H1 (cell line): ENCODE results near the gene PRPS1. TPM values are rescaled to one million over a fixed set of nuclear protein-coding genes. Genes with fewer than 3 reads are reported as not detected.

ENCODE experiments used
- CTCF ChIA-PET: fragments of 300-600 bp; sonication (Branson Sonifier 250); formaldehyde crosslinking; loops from one replicate; lab custom pipeline; 2021; ENCODE audit not compliant: partially characterized antibody; lab: Charles Lee
- POLR2A ChIA-PET: fragments of 300-600 bp; sonication (Branson Sonifier 250); formaldehyde crosslinking; loops from one replicate; lab custom pipeline; 2021; ENCODE audit warnings: inconsistent platforms; ENCODE audit not compliant: partially characterized antibody; lab: Charles Lee
- DNase-seq, 2 experiments: peaks; one replicate each; pipeline versions ENCODE4 v3.0.0 to v3.0.0-alpha.2; 2010 to 2022; ENCODE audit warnings: low spot score in 2 of 2, low read depth in 1 of 2, mixed read lengths in 1 of 2
- FAIRE-seq: peaks from 2 replicates; lab custom pipeline; 2011; peaks lifted over from hg19 to GRCh38; lab: Jason Lieb, UNC
- H2AFZ ChIP-seq: 2 replicates; pipeline ENCODE4 v1.8.1; 2012; ENCODE audit warnings: low read length, inconsistent platforms
- H2AK5ac ChIP-seq: 2 replicates; pipeline ENCODE4 v1.6.1; 2013; ENCODE audit warnings: low read depth, low read length
- H2BK120ac ChIP-seq: replicated peaks from 2 replicates; pipeline ENCODE3; 2013; ENCODE audit warnings: low read depth, low read length, inconsistent platforms
- H2BK12ac ChIP-seq: 2 replicates; pipeline ENCODE4 v1.6.1; 2013; ENCODE audit warnings: low read depth, low read length
- H2BK15ac ChIP-seq: 2 replicates; pipeline ENCODE4 v1.6.1; 2013; ENCODE audit warnings: low read length
- H2BK20ac ChIP-seq: 2 replicates; pipeline ENCODE4 v1.6.1; 2013; ENCODE audit warnings: low read length
- H2BK5ac ChIP-seq: 2 replicates; pipeline ENCODE4 v1.6.1; 2013; ENCODE audit warnings: low read depth, low read length
- H3K14ac ChIP-seq: 2 replicates; pipeline ENCODE4 v1.6.1; 2013; ENCODE audit warnings: inconsistent platforms; ENCODE audit not compliant: insufficient read length
- H3K18ac ChIP-seq: 2 replicates; pipeline ENCODE4 v1.6.1; 2013; ENCODE audit warnings: low read length; ENCODE audit errors: extremely low read depth
- H3K23ac ChIP-seq: 2 replicates; pipeline ENCODE4 v1.6.1; 2013; ENCODE audit warnings: inconsistent platforms; ENCODE audit not compliant: insufficient read length
- H3K23me2 ChIP-seq: 2 replicates; pipeline ENCODE4 v1.6.1; 2013; ENCODE audit warnings: low read depth, low read length
- H3K27ac ChIP-seq: 2 replicates; pipeline ENCODE4 v1.6.1; 2011; ENCODE audit warnings: low read depth, low read length, inconsistent platforms
- H3K27me3 ChIP-seq, 4 experiments: replicated peaks in 1 of 4; 1 replicate in 1 of 4; 2 replicates in 3 of 4; pipeline versions ENCODE4 v1.6.1 to v1.8.1; 2011 to 2013; ENCODE audit warnings: low read length in 3 of 4, mild to moderate bottlenecking in 3 of 4, inconsistent platforms in 2 of 4, mixed read lengths in 2 of 4, moderate library complexity in 1 of 4; ENCODE audit not compliant: control insufficient read depth in 3 of 4, insufficient read depth in 3 of 4; ENCODE audit errors: extremely low read depth in 1 of 4
- H3K36me3 ChIP-seq, 4 experiments: 2 replicates each; pipeline versions ENCODE4 v1.6.1 to v1.8.1; 2011 to 2013; ENCODE audit warnings: mild to moderate bottlenecking in 4 of 4, low read length in 3 of 4, moderate library complexity in 2 of 4, control low read depth in 1 of 4, inconsistent platforms in 1 of 4; ENCODE audit not compliant: insufficient read depth in 4 of 4, control insufficient read depth in 2 of 4
- H3K4ac ChIP-seq: replicated peaks from 2 replicates; pipeline ENCODE3; 2013; ENCODE audit warnings: low read length, low read depth, mixed read lengths, inconsistent platforms; ENCODE audit not compliant: insufficient read length
- H3K4me1 ChIP-seq, 4 experiments: replicated peaks in 1 of 4; 1 replicate in 1 of 4; 2 replicates in 3 of 4; pipeline versions ENCODE4 v1.6.1 to v1.8.1; 2011 to 2013; ENCODE audit warnings: low read length in 3 of 4, inconsistent platforms in 2 of 4, mixed read lengths in 1 of 4; ENCODE audit not compliant: insufficient read depth in 4 of 4, control insufficient read depth in 3 of 4
- H3K4me2 ChIP-seq, 2 experiments: 2 replicates each; pipeline versions ENCODE4 v1.6.1 to v1.8.1; 2011 to 2013; ENCODE audit warnings: low read depth in 2 of 2, low read length in 2 of 2, control low read depth in 1 of 2, inconsistent platforms in 1 of 2, mild to moderate bottlenecking in 1 of 2; ENCODE audit not compliant: insufficient read depth in 1 of 2
- H3K4me3 ChIP-seq, 4 experiments: fragments of 200-600, 300-600 bp in 1 of 4; sonication (generic), shearing (Covaris generic), sonication (Bioruptor Twin) in 1 of 4; 2 replicates each; pipeline versions ENCODE4 v1.5.1 to v1.8.1; 2011 to 2016; ENCODE audit warnings: low read length in 4 of 4, low read depth in 3 of 4, control low read depth in 2 of 4, inconsistent platforms in 2 of 4, mild to moderate bottlenecking in 2 of 4, mixed read lengths in 1 of 4, moderate library complexity in 1 of 4; ENCODE audit not compliant: insufficient read depth in 2 of 4; ENCODE audit errors: extremely low read depth in 1 of 4
- H3K56ac ChIP-seq: replicated peaks from 2 replicates; pipeline ENCODE3; 2013; ENCODE audit warnings: low read depth, mild to moderate bottlenecking, mixed read lengths, low read length, inconsistent platforms; ENCODE audit not compliant: insufficient read length
- H3K79me1 ChIP-seq: 2 replicates; pipeline ENCODE4 v1.6.1; 2013; ENCODE audit warnings: low read depth, low read length, control low read depth
- H3K79me2 ChIP-seq, 2 experiments: 2 replicates each; pipeline versions ENCODE4 v1.6.1 to v1.8.1; 2012 to 2013; ENCODE audit warnings: low read length in 2 of 2, mild to moderate bottlenecking in 2 of 2, inconsistent platforms in 1 of 2; ENCODE audit not compliant: insufficient read depth in 2 of 2, control insufficient read depth in 1 of 2
- H3K9ac ChIP-seq, 4 experiments: replicated peaks in 1 of 4; 1 replicate in 1 of 4; 2 replicates in 3 of 4; pipeline versions ENCODE4 v1.6.1 to v1.8.1; 2011 to 2013; ENCODE audit warnings: low read depth in 3 of 4, low read length in 3 of 4, control low read depth in 2 of 4, mild to moderate bottlenecking in 2 of 4, moderate library complexity in 2 of 4, inconsistent platforms in 1 of 4; ENCODE audit errors: extremely low read depth in 1 of 4
- H3K9me3 ChIP-seq, 2 experiments: 2 replicates each; pipeline versions ENCODE4 v1.6.1 to v1.8.1; 2012 to 2013; ENCODE audit warnings: mild to moderate bottlenecking in 2 of 2, moderate library complexity in 2 of 2, control low read depth in 1 of 2, inconsistent platforms in 1 of 2, low read depth in 1 of 2, low read length in 1 of 2, mixed read lengths in 1 of 2; ENCODE audit not compliant: insufficient read depth in 2 of 2
- H4K20me1 ChIP-seq, 2 experiments: replicated peaks in 1 of 2; 2 replicates each; pipeline versions ENCODE3 to v1.8.1; 2011 to 2013; ENCODE audit warnings: inconsistent platforms in 2 of 2, low read length in 2 of 2, mild to moderate bottlenecking in 1 of 2; ENCODE audit not compliant: insufficient read depth in 2 of 2, control insufficient read depth in 1 of 2
- H4K5ac ChIP-seq: 2 replicates; pipeline ENCODE4 v1.6.1; 2013; ENCODE audit warnings: low read length, low read depth, mixed read lengths, inconsistent platforms; ENCODE audit not compliant: insufficient read length
- H4K8ac ChIP-seq: 2 replicates; pipeline ENCODE4 v1.8.0; 2013; ENCODE audit warnings: mild to moderate bottlenecking, moderate library complexity, low read length, inconsistent platforms; ENCODE audit not compliant: insufficient read depth; ENCODE audit errors: extremely low read depth
- H4K91ac ChIP-seq: replicated peaks from 2 replicates; pipeline ENCODE3; 2013; ENCODE audit warnings: low read length, mixed read lengths, inconsistent platforms; ENCODE audit not compliant: insufficient read length
- GTF2F1 ChIP-seq: IDR thresholded peaks from 2 replicates; pipeline ENCODE4 v1.6.1; 2012; ENCODE audit warnings: low read depth, low read length, improper control_type of control experiment, borderline replicate concordance
- MAX ChIP-seq: IDR thresholded peaks from 2 replicates; pipeline ENCODE4 v1.6.1; 2012; ENCODE audit warnings: inconsistent platforms
- WGBS, 2 experiments: shearing (Covaris generic) in 1 of 2; methylation state at CpG; one replicate each; pipeline versions ENCODE4 v1.1.6 to v1.1.7; 2013 to 2015; ENCODE audit warnings: low lambda C conversion rate in 2 of 2, mixed read lengths in 2 of 2, inconsistent platforms in 1 of 2, low coverage in 1 of 2, missing lambda C conversion rate in 1 of 2; ENCODE audit not compliant: insufficient replicate concordance in 2 of 2, insufficient coverage in 1 of 2, insufficient read length in 1 of 2; ENCODE audit errors: extremely low coverage in 1 of 2, missing lambda C conversion rate in 1 of 2; 5-methylcytosine and 5-hydroxymethylcytosine counted together
- polyA plus RNA-seq, 7 experiments: library from polyadenylated mRNA; depleted of rRNA in 3 of 7; stranded (reverse) in 5 of 7; unstranded in 2 of 7; fragments of >200 nt in 5 of 7; fragments of 200-250 nt in 2 of 7; gene quantifications; 1 replicate in 5 of 7; 2 replicates in 1 of 7; 4 replicates in 1 of 7; pipeline versions ENCODE4 v1.2.1 to v1.2.3, GENCODE V29; 2011 to 2013; ENCODE audit warnings: missing spikeins in 2 of 7, mixed read lengths in 2 of 7
- total RNA-seq: library from RNA; stranded (reverse); fragmentation: NEBNext Ultra II Directional; extraction: Animal tissue kit (Norgen Biotek cat#: 25700); gene quantifications from 2 replicates; pipeline ENCODE4 v1.2.1, GENCODE V29; 2021
- TF ChIP-seq, protein P1 (sequence below): IDR thresholded peaks from 2 replicates; pipeline ENCODE4 v1.6.1; 2011; ENCODE audit warnings: low read length, improper control_type of control experiment
- TF ChIP-seq, protein P2 (sequence below): IDR thresholded peaks from 2 replicates; pipeline ENCODE4 v1.6.1; 2012; ENCODE audit warnings: inconsistent platforms

PRPS1 gene
- total and polyA plus RNA-seq, 2 of the 8 experiments (the other 6 are each of a cell fraction or from before 2014, with no cell fraction given): 90.1 to 110 TPM

DNA sequence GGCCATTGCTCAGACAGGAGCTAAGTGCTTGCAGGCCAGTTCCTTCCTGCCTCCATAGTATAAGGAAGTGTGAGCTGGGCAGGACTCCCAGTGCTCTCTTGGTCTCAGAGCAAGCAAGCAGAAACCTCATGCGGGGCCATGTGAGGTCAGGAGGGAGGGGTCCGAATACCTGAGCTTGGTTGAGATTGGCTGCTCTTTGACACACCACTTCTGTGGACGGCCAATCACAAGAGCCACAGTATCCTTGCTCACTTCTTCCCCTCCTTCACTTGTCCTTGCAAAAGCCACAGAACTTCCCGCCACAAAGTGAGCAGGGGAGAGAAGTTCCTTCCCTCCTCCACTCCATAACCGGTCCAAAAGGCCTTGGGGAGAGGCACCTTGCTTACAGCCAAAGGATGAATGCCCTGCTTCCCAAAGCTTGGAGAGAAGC, 56.7 kb downstream of the PRPS1 start:
- POLR2A ChIA-PET: no interaction called here
- DNase-seq: no peak
- Histone ChIP-seq H3K14ac (no peak overlapping the region), H3K56ac (no peak overlapping the region)
- TF ChIP-seq MAX (peak; percentile 63), GTF2F1 (no peak)
- TF ChIP-seq, protein P1, sequence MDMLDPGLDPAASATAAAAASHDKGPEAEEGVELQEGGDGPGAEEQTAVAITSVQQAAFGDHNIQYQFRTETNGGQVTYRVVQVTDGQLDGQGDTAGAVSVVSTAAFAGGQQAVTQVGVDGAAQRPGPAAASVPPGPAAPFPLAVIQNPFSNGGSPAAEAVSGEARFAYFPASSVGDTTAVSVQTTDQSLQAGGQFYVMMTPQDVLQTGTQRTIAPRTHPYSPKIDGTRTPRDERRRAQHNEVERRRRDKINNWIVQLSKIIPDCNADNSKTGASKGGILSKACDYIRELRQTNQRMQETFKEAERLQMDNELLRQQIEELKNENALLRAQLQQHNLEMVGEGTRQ: no peak
- TF ChIP-seq, protein P2, sequence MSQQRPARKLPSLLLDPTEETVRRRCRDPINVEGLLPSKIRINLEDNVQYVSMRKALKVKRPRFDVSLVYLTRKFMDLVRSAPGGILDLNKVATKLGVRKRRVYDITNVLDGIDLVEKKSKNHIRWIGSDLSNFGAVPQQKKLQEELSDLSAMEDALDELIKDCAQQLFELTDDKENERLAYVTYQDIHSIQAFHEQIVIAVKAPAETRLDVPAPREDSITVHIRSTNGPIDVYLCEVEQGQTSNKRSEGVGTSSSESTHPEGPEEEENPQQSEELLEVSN: peak; percentile 46; the same call in 1 of the 2 replicates
- TF ChIP-seq, all 59 proteins: peak for 2
- Histone ChIP-seq H3K9me3 (no peaks in the 10 kb centered on the region), H4K91ac (no peak overlapping the region), H3K9ac (no peak overlapping the region), H3K79me1 (no peaks in the 10 kb centered on the region), H2BK20ac (no peak overlapping the region), H2BK12ac (no peak overlapping the region), H2AK5ac (no peak overlapping the region), H2BK120ac (no peak overlapping the region), H3K4me1 (no peaks in the 10 kb centered on the region), H3K36me3 (no peaks in the 10 kb centered on the region), H4K20me1 (no peaks in the 10 kb centered on the region), H2AFZ (no peak overlapping the region), H3K23me2 (no peaks in the 10 kb centered on the region), H4K8ac (no peak overlapping the region), H3K4me2 (no peak overlapping the region), H3K4me3 (no peak overlapping the region), H3K79me2 (no peaks in the 10 kb centered on the region), H3K18ac (peak overlapping the region; percentile 32; the same call in 1 of the 2 replicates), H3K27me3 (no peaks in the 10 kb centered on the region), H3K23ac (no peak overlapping the region), H4K5ac (no peak overlapping the region), H3K4ac (no peak overlapping the region), H2BK5ac (no peak overlapping the region), H2BK15ac (no peak overlapping the region), H3K27ac (no peak overlapping the region)
- CTCF ChIA-PET: interaction anchor here (0.6 to 1.3 kb wide), 5 partner anchors 9 to 65 kb away, joined by 3 to 7 read pairs (median 3); no protein-coding TSS in a partner anchor
- FAIRE-seq: no peak
- 73% methylated on average over 5 of the region's 5 CpGs; no CpG with 5 or more reads in 1 of the 2 experiments for WGBS, 2 experiments
